ENCODE results near the gene CHD9NB.

The CHD9NB gene

GRCh38 chr16:53052519-53053501 lies at the start of gene CHD9NB:
Gene CHD9NB, minus strand, starts transcription at chr16:53052897. Its CDS starts 8,739 bp downstream, at chr16:53044158.
- peak; percentile 34 for DNase-seq

GRCh38 chr16:53100889-53101288 lies 48.2 kb upstream of the CHD9NB start:
- DNase-seq, result no peak

- no peak for DNase-seq
These were observed 47.5 kb upstream of the CHD9NB start for GRCh38 chr16:53100131-53100748.

- peak; percentile 78 for DNase-seq
These were observed 46.8 kb upstream of the CHD9NB start for GRCh38 chr16:53099318-53100130.

- DNase-seq, result peak; percentile 59
These were observed 46.0 kb upstream of the CHD9NB start for GRCh38 chr16:53098526-53099317.

GRCh38 chr16:53097190-53097589 lies 44.5 kb upstream of the CHD9NB start:
- DNase-seq, result no peak

- DNase-seq, result peak; percentile 10
These were observed 41.4 kb upstream of the CHD9NB start for GRCh38 chr16:53094013-53094630.

GRCh38 chr16:53093162-53093744 lies 40.6 kb upstream of the CHD9NB start:
- no peak for DNase-seq

GRCh38 chr16:53092284-53092683 lies 39.6 kb upstream of the CHD9NB start:
- DNase-seq, result no peak

- peak; percentile 66 for DNase-seq
These were observed 38.9 kb upstream of the CHD9NB start for GRCh38 chr16:53091466-53092211.

GRCh38 chr16:53090591-53091411 lies 38.1 kb upstream of the CHD9NB start:
- DNase-seq, result peak; percentile 27

- DNase-seq, result no peak
These were observed 37.5 kb upstream of the CHD9NB start for GRCh38 chr16:53090286-53090590.

GRCh38 chr16:53089434-53090285 lies 37.0 kb upstream of the CHD9NB start:
- no peak for DNase-seq

GRCh38 chr16:53087101-53087500 lies 34.4 kb upstream of the CHD9NB start:
- no peak for DNase-seq

GRCh38 chr16:53085931-53086421 lies 33.3 kb upstream of the CHD9NB start:
- DNase-seq, result no peak

GRCh38 chr16:53085369-53085843 lies 32.7 kb upstream of the CHD9NB start:
- DNase-seq, result no peak

GRCh38 chr16:53084746-53085334 lies 32.1 kb upstream of the CHD9NB start:
- no peak for DNase-seq

GRCh38 chr16:53084141-53084541 lies 31.4 kb upstream of the CHD9NB start:
- no peak for DNase-seq

Data from activated CD4-positive, alpha-beta T cell treated with anti-CD3 and anti-CD28 coated beads, Interleukin-2, Interleukin-6, amounts not matched to agents 100 ng/mL and 50 ng/mL, durations not matched to agents 16 hours and 8 hours (primary cell).